Mesenchymal stem cell (in vitro differentiated cells and primary cell): ENCODE measurements around the gene JMJD7.

Experiments used
- DNase-seq: peaks from one replicate; pipeline ENCODE4 v3.0.0-alpha.2; 2013
- H2AFZ ChIP-seq: one replicate; pipeline ENCODE4 v1.6.1; 2013; ENCODE audit warnings: low read depth, mild to moderate bottlenecking, control low read depth, inconsistent platforms, low read length, moderate library complexity
- H2AK5ac ChIP-seq: 2 replicates; pipeline ENCODE4 v1.6.1; 2013; ENCODE audit warnings: low read length, moderate library complexity, mild to moderate bottlenecking, inconsistent platforms; ENCODE audit not compliant: severe bottlenecking
- H2BK120ac ChIP-seq: one replicate; pipeline ENCODE4 v1.6.1; 2013; ENCODE audit warnings: low read depth, mild to moderate bottlenecking, inconsistent platforms, low read length, moderate library complexity
- H2BK12ac ChIP-seq, 2 experiments: one replicate each; pipeline ENCODE4 v1.6.1; 2013; ENCODE audit warnings: inconsistent platforms in 2 of 2, low read length in 2 of 2, mild to moderate bottlenecking in 2 of 2, moderate library complexity in 2 of 2, control low read depth in 1 of 2
- H2BK15ac ChIP-seq: one replicate; pipeline ENCODE4 v1.6.1; 2013; ENCODE audit warnings: mild to moderate bottlenecking, low read depth, inconsistent platforms; ENCODE audit not compliant: poor library complexity, severe bottlenecking
- H2BK5ac ChIP-seq: 2 replicates; pipeline ENCODE4 v1.6.1; 2013; ENCODE audit warnings: low read depth, mild to moderate bottlenecking, low read length, control low read depth, inconsistent platforms; ENCODE audit not compliant: poor library complexity, severe bottlenecking
- H3K14ac ChIP-seq, 2 experiments: one replicate each; pipeline ENCODE4 v1.6.1; 2013; ENCODE audit warnings: inconsistent platforms in 2 of 2, low read length in 2 of 2, control low read depth in 1 of 2, mild to moderate bottlenecking in 1 of 2, moderate library complexity in 1 of 2
- H3K18ac ChIP-seq, 2 experiments: one replicate each; pipeline ENCODE4 v1.6.1; 2013; ENCODE audit warnings: inconsistent platforms in 2 of 2, low read length in 2 of 2, control low read depth in 1 of 2, low read depth in 1 of 2, mild to moderate bottlenecking in 1 of 2
- H3K23ac ChIP-seq, 2 experiments: one replicate each; pipeline ENCODE4 v1.6.1; 2013; ENCODE audit warnings: inconsistent platforms in 2 of 2, low read length in 2 of 2, mild to moderate bottlenecking in 2 of 2, moderate library complexity in 2 of 2, control low read depth in 1 of 2
- H3K27ac ChIP-seq: 2 replicates; pipeline ENCODE4 v1.5.1; 2013; ENCODE audit warnings: mild to moderate bottlenecking, moderate library complexity, low read length, control low read depth, inconsistent platforms; ENCODE audit not compliant: poor library complexity, severe bottlenecking
- H3K27me3 ChIP-seq, 2 experiments: 2 replicates each; pipeline versions ENCODE4 v1.6.1 to v1.7.0; 2013; ENCODE audit warnings: low read length in 2 of 2, mild to moderate bottlenecking in 2 of 2, moderate library complexity in 2 of 2, control low read depth in 1 of 2, inconsistent platforms in 1 of 2; ENCODE audit not compliant: control insufficient read depth in 1 of 2, insufficient read depth in 1 of 2
- H3K36me3 ChIP-seq, 2 experiments: 2 replicates each; pipeline versions ENCODE4 v1.6.1 to v1.7.0; 2013; ENCODE audit warnings: low read length in 2 of 2, control low read depth in 1 of 2, inconsistent platforms in 1 of 2, low read depth in 1 of 2, mild to moderate bottlenecking in 1 of 2; ENCODE audit not compliant: insufficient read depth in 2 of 2, control insufficient read depth in 1 of 2
- H3K4ac ChIP-seq, 2 experiments: one replicate each; pipeline ENCODE4 v1.6.1; 2013; ENCODE audit warnings: inconsistent platforms in 2 of 2, low read length in 2 of 2, mild to moderate bottlenecking in 2 of 2, moderate library complexity in 2 of 2, control low read depth in 1 of 2, low read depth in 1 of 2
- H3K4me1 ChIP-seq: 2 replicates; pipeline ENCODE4 v1.6.1; 2013; ENCODE audit warnings: low read depth, low read length, control low read depth; ENCODE audit not compliant: control insufficient read depth, insufficient read depth
- H3K4me2 ChIP-seq: 2 replicates; pipeline ENCODE4 v1.6.1; 2013; ENCODE audit warnings: low read length, mild to moderate bottlenecking, inconsistent platforms; ENCODE audit not compliant: poor library complexity, severe bottlenecking
- H3K4me3 ChIP-seq, 2 experiments: 2 replicates each; pipeline versions ENCODE4 v1.5.1 to v1.7.0; 2013; ENCODE audit warnings: low read length in 2 of 2, mild to moderate bottlenecking in 2 of 2, control low read depth in 1 of 2, low read depth in 1 of 2; ENCODE audit not compliant: insufficient read depth in 1 of 2
- H3K79me1 ChIP-seq: replicated peaks from 2 replicates; pipeline ENCODE4 v1.6.1; 2013; ENCODE audit warnings: mild to moderate bottlenecking, control low read depth, low read length, inconsistent platforms; ENCODE audit not compliant: poor library complexity, severe bottlenecking
- H3K9ac ChIP-seq: 2 replicates; pipeline ENCODE4 v1.7.0; 2013; ENCODE audit warnings: mild to moderate bottlenecking, low read length, moderate library complexity
- H3K9me3 ChIP-seq: 2 replicates; pipeline ENCODE4 v1.7.0; 2013; ENCODE audit warnings: mild to moderate bottlenecking, low read length; ENCODE audit not compliant: control insufficient read depth
- H4K8ac ChIP-seq: one replicate; pipeline ENCODE4 v1.6.1; 2013; ENCODE audit warnings: inconsistent platforms, mild to moderate bottlenecking, low read length, moderate library complexity
- H4K91ac ChIP-seq: one replicate; pipeline ENCODE4 v1.6.1; 2013; ENCODE audit warnings: mild to moderate bottlenecking, low read length, inconsistent platforms
- WGBS: methylation state at CpG from one replicate; pipeline ENCODE4 v1.1.7; 2013; ENCODE audit warnings: mixed read lengths; 5-methylcytosine and 5-hydroxymethylcytosine counted together

The JMJD7 gene

DNA sequence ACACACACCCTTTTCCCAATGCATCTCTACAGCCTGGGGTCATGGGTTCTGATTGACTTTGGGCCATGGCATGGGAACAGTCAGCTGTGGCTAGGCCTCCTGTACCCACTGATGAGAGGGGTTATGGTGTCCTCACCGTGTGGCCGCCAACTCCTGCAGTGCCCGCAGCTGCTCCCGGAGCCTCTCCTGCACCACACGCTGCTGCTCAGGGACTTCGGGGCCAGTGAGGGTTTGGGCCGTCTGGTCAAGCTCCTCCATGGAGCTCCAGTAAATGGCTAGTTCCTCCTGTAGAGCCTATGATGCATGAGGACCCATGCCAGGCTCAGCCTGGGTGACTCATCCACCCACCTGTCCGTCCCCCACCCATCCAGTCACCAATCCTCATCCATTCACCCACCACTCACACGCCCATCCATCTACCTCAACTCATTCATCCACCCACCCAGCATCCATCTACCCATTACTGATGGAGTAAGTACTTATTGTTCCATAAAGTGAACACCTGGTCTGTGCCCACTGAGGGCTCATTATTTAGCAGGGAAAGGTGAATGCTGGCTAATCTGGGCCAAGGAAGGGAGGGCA lies 44.4 kb downstream of the JMJD7 start:
- Histone ChIP-seq H3K9me3 (no peaks in the 10 kb centered on the region), H3K23ac (no peak overlapping the region), H3K18ac (no peak overlapping the region), H2BK15ac (no peak overlapping the region), H3K14ac (no peak overlapping the region), H4K91ac (no peak overlapping the region), H3K4ac (no peak overlapping the region), H3K4me2 (no peak overlapping the region), H3K27me3 (peaks cover 0 to 46% of the 10 kb centered on the region in 2 experiments), H3K9ac (no peak overlapping the region), H3K4me1 (peaks cover 26% of the 10 kb centered on the region), H2AK5ac (no peak overlapping the region), H2BK5ac (no peak overlapping the region), H3K27ac (no peak overlapping the region), H3K79me1 (no peaks in the 10 kb centered on the region), H2BK12ac (no peak overlapping the region), H2BK120ac (no peak overlapping the region), H3K36me3 (peaks cover 0 to 64% of the 10 kb centered on the region in 2 experiments), H4K8ac (no peak overlapping the region), H3K4me3 (no peak overlapping the region), H2AFZ (no peak overlapping the region)
- DNase-seq, result no peak
- 89% methylated on average over 9 of the region's 9 CpGs for WGBS

- Histone ChIP-seq H3K4ac (no peak overlapping the region), H3K79me1 (no peaks in the 10 kb centered on the region), H3K4me2 (no peak overlapping the region), H2AK5ac (no peak overlapping the region), H2BK15ac (no peak overlapping the region), H3K4me3 (no peak overlapping the region), H2BK5ac (no peak overlapping the region), H3K9me3 (no peaks in the 10 kb centered on the region), H2BK120ac (no peak overlapping the region), H3K27ac (no peak overlapping the region), H3K23ac (no peak overlapping the region), H2AFZ (no peak overlapping the region), H3K14ac (no peak overlapping the region), H3K18ac (no peak overlapping the region), H3K4me1 (peaks cover 26% of the 10 kb centered on the region), H4K91ac (no peak overlapping the region), H3K9ac (no peak overlapping the region), H2BK12ac (no peak overlapping the region), H3K27me3 (peaks cover 0 to 34% of the 10 kb centered on the region in 2 experiments), H3K36me3 (peaks cover 0 to 63% of the 10 kb centered on the region in 2 experiments), H4K8ac (no peak overlapping the region)
- WGBS, result 90% methylated on average over 8 of the region's 8 CpGs
- no peak for DNase-seq
Measured at GRCh38 chr15:41873711-41874110, 45.8 kb downstream of the JMJD7 start.

GRCh38 chr15:41874736-41875135 lies 46.8 kb downstream of the JMJD7 start:
- Histone ChIP-seq H3K14ac (no peak overlapping the region), H3K36me3 (peaks cover 0 to 67% of the 10 kb centered on the region in 2 experiments), H3K4me2 (no peak overlapping the region), H2BK5ac (no peak overlapping the region), H3K79me1 (no peaks in the 10 kb centered on the region), H2BK15ac (no peak overlapping the region), H2AK5ac (no peak overlapping the region), H2AFZ (no peak overlapping the region), H4K8ac (no peak overlapping the region), H2BK120ac (no peak overlapping the region), H3K27ac (no peak overlapping the region), H3K18ac (no peak overlapping the region), H3K23ac (no peak overlapping the region), H3K4me3 (no peak overlapping the region), H3K27me3 (peaks cover 0 to 38% of the 10 kb centered on the region in 2 experiments), H3K4ac (no peak overlapping the region), H3K9ac (no peak overlapping the region), H3K9me3 (no peaks in the 10 kb centered on the region), H2BK12ac (no peak overlapping the region), H4K91ac (no peak overlapping the region), H3K4me1 (peaks cover 26% of the 10 kb centered on the region)
- WGBS, result 91% methylated on average over 12 of the region's 12 CpGs
- DNase-seq, result no peak

- no peak for DNase-seq
Measured at GRCh38 chr15:41876007-41876406, 48.1 kb downstream of the JMJD7 start.

More at GRCh38 chr15:41876007-41876406, 48.1 kb downstream of the JMJD7 start:
- H3K4me3 ChIP-seq, result no peak overlapping the region
- H3K9ac ChIP-seq, result no peak overlapping the region
- no peak overlapping the region for H4K91ac ChIP-seq
- 85% methylated on average over 13 of the region's 13 CpGs for WGBS
- H3K18ac ChIP-seq, result no peak overlapping the region
- no peak overlapping the region for H3K14ac ChIP-seq
- H2BK12ac ChIP-seq, result no peak overlapping the region
- no peaks in the 10 kb centered on the region for H3K9me3 ChIP-seq
- H3K27ac ChIP-seq, result no peak overlapping the region
- no peak overlapping the region for H2AK5ac ChIP-seq
- no peak overlapping the region for H2AFZ ChIP-seq
- H3K4me2 ChIP-seq, result no peak overlapping the region
- H3K36me3 ChIP-seq, result peaks cover 0 to 76% of the 10 kb centered on the region in 2 experiments
- H2BK5ac ChIP-seq, result no peak overlapping the region
- H3K79me1 ChIP-seq, result no peaks in the 10 kb centered on the region
- H3K4ac ChIP-seq, result no peak overlapping the region
- no peak overlapping the region for H3K23ac ChIP-seq
- peaks cover 15% of the 10 kb centered on the region for H3K4me1 ChIP-seq
- no peak overlapping the region for H2BK15ac ChIP-seq
- H4K8ac ChIP-seq, result no peak overlapping the region
- no peak overlapping the region for H2BK120ac ChIP-seq
- H3K27me3 ChIP-seq, result peaks cover 0 to 51% of the 10 kb centered on the region in 2 experiments
